GM12865 (cell line): ENCODE measurements around the gene TRIO.

ENCODE experiments used
- DNase-seq: peaks from one replicate; pipeline ENCODE4 v3.0.0; 2010; ENCODE audit warnings: low read depth
- H3K4me3 ChIP-seq: 2 replicates; pipeline ENCODE4 v1.5.1; 2011; ENCODE audit warnings: mild to moderate bottlenecking, low read depth, low read length, control low read depth
- TF ChIP-seq, protein P1 (sequence below): IDR thresholded peaks from 2 replicates; pipeline ENCODE4 v1.5.1; 2011; ENCODE audit warnings: low read length, control low read depth, low read depth, inconsistent platforms; ENCODE audit not compliant: insufficient read depth; ENCODE audit errors: missing control alignments

TRIO gene

DNA sequence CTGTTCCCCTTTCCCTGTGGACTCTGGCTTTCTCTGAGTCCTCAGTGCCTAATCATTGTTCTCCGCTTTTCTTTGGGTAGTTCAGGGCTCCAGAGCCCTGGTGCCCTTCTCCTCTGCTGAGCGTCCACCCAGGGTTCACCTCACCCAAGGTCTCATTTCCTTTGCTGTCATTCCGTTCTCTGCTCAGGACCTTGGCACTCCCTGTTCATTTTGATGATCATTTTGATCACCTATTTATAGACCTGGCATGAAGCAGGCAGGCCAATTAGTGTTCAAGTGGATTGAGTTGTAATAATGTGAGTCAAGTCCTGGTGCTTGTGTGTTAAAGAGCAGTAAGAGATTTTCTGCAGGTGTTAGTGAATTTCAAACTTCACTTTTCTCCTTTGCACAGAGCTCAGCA is 3.6 kb downstream of the TRIO start:
- H3K4me3 ChIP-seq: peak overlapping the region; percentile 99
- TF ChIP-seq, protein P1, sequence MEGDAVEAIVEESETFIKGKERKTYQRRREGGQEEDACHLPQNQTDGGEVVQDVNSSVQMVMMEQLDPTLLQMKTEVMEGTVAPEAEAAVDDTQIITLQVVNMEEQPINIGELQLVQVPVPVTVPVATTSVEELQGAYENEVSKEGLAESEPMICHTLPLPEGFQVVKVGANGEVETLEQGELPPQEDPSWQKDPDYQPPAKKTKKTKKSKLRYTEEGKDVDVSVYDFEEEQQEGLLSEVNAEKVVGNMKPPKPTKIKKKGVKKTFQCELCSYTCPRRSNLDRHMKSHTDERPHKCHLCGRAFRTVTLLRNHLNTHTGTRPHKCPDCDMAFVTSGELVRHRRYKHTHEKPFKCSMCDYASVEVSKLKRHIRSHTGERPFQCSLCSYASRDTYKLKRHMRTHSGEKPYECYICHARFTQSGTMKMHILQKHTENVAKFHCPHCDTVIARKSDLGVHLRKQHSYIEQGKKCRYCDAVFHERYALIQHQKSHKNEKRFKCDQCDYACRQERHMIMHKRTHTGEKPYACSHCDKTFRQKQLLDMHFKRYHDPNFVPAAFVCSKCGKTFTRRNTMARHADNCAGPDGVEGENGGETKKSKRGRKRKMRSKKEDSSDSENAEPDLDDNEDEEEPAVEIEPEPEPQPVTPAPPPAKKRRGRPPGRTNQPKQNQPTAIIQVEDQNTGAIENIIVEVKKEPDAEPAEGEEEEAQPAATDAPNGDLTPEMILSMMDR: no peak
- no peak for DNase-seq

DNA sequence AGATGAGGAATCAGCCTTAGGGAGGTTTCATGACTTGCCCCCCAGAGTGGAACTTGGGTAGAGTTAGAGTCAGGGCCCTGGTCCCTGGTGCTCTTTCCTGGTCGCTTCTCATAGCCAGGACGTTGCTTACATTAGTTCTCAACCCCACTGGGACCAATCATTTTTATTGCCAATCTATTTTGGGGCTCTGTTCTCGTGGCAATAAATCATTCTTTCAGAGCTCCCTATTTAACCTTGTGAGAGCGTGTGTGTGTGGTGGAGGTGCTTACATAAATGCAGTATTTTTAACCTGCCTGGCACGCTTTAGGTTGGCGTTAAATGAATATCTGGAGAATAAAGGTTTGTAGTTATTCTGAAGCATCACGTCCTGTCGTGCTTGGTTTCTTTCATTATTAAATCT is 4.1 kb downstream of the TRIO start:
- TF ChIP-seq, protein P1: no peak
- peak overlapping the region; percentile 99 for H3K4me3 ChIP-seq
- DNase-seq: no peak

DNA sequence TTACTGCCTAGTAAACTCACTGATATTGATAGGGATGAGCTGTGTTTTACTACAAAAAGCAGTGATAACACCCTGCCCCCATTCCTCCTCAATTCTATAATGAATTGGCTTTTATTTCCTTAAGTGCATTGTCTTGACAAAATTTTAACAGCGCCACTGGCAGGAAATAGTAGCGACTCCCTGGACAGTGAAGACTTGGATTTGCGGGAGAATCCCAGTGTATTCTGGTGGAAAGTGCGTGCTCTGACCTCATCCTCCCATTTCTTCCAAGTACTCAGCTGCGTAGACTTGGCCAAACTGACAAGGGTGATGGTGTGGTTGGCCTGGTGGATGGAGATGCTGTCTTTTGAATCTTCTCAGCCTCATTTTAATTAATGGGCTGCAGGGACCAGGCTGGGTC is 5.3 kb downstream of the TRIO start:
- DNase-seq: no peak
- H3K4me3 ChIP-seq: no peak overlapping the region
- TF ChIP-seq, protein P1: no peak

DNA sequence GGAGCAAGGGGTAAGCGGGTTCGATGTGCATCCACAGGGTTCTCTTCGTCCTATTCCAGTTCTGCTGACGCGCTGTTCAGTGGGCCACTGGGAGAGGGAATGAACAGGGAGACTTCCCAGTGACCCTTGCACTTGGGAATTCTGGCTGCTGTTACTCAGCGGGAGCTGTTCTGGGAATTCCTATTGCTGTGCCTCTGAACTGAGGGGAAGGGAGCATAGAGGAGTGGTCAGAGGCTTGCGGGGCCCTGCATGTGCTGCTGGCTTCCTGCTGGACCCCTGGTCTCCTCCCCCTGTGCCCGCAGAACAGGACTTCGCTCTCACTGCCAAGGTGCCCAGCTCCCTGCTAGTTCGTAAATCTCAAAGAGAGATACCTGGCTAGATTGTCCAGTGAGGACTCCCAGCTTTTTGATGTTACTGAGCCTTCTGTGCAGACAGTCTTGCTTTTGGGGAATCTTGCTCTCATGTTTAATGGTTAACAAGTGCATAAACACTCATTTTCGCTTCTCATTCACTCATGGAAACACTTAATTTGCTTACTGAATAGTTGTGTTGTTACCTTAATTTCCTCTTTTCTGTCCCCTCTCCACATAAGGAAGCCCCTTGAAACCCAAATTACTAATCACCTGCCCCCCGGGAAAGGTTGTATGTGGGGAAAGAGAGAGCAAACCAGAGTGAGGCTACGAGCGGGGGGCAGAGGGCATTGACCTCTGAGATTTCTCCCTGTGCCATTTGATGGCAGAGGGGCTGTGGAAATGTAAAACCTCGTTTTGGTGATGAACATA is 5.9 kb downstream of the TRIO start:
- H3K4me3 ChIP-seq: peak overlapping the region; percentile 33
- DNase-seq: no peak
- TF ChIP-seq, protein P1: no peak

DNA sequence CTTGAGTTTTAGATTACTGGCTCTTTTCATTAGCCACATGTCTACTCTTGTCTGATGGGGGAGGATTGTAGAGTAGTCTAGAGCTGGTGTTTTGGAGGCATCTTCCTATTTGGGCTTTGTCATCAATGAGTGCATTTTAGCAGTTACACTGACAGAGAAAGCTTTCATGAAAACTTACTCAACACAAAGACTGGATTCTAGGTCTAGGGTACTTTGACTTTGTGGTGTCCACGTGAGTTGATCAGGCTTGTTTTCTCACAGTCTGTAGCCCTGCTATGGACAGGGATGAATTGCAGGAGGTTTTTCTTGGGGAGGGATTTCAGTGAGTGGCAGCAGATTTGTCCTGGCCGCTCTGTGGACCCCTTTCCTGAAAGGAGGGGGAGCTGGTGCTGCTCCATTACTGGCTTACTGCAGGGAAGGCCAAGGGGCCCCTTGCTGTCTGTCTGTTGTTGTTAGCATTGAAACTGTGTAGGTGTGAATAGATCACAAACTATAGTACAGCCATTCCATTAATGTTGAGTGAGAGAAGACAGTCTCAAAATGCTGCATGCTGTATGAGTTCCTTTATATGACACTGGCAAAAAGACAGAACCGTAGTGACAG is 6.6 kb downstream of the TRIO start:
- H3K4me3 ChIP-seq: peak overlapping the region; percentile 33
- no peak for DNase-seq
- TF ChIP-seq, protein P1: no peak

DNA sequence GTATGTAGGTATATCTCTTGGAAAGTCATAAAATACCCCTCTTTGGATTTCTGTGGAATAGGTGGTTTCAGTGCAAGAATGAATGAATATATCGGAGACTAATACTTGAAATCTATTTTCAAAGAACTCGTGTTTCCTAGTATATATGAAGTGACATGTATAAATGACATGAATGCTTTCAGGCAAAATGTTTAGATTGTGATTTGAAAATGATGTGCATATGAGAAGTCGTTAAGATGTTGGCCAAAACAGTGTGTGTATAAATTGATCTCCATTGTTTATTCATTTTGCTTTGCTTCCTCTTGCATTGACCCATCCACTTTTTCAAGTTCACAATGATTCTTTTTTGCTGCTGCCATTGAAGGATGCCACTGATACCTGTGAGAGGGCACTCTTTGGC is 8.3 kb downstream of the TRIO start:
- no peak overlapping the region for H3K4me3 ChIP-seq
- TF ChIP-seq, protein P1: no peak
- DNase-seq: no peak
